Karpas-422 (cell line): ENCODE data around the gene RRP8. TPM values are rescaled to one million over a fixed set of nuclear protein-coding genes. Genes with fewer than 3 reads are reported as not detected.

ENCODE experiments used
- DNase-seq: peaks from one replicate; pipeline ENCODE4 v3.0.0-alpha.2; 2015
- H2AFZ ChIP-seq: fragments of 200-600 bp; sonication (generic); 2 replicates; pipeline ENCODE4 v1.6.1; 2014; ENCODE audit warnings: antibody characterized with exemption, low read length, mixed read lengths
- H3K27ac ChIP-seq: fragments of 200-600 bp; sonication (generic); 2 replicates; pipeline ENCODE4 v1.5.1; 2014; ENCODE audit warnings: mild to moderate bottlenecking, low read length, moderate library complexity
- H3K27me3 ChIP-seq: fragments of 200-600 bp; sonication (generic); 2 replicates; pipeline ENCODE4 v1.6.1; 2014; ENCODE audit warnings: low read length, mixed read lengths
- H3K36me3 ChIP-seq: fragments of 200-600 bp; sonication (generic); 2 replicates; pipeline ENCODE4 v1.6.1; 2014; ENCODE audit warnings: low read length, mixed read lengths; ENCODE audit not compliant: insufficient read depth
- H3K4me1 ChIP-seq: fragments of 200-600 bp; sonication (generic); 2 replicates; pipeline ENCODE4 v1.6.1; 2014; ENCODE audit warnings: mild to moderate bottlenecking, low read length, mixed read lengths
- H3K4me2 ChIP-seq: fragments of 200-600 bp; sonication (generic); 2 replicates; pipeline ENCODE4 v1.6.1; 2014; ENCODE audit warnings: low read length, low read depth, mild to moderate bottlenecking; ENCODE audit not compliant: poor library complexity, severe bottlenecking
- H3K4me3 ChIP-seq: fragments of 200-600 bp; sonication (generic); 2 replicates; pipeline ENCODE4 v1.5.1; 2014; ENCODE audit warnings: mild to moderate bottlenecking, antibody characterized with exemption, low read length, mixed read lengths
- H3K79me2 ChIP-seq: fragments of 200-600 bp; sonication (generic); 2 replicates; pipeline ENCODE4 v1.6.1; 2014; ENCODE audit warnings: mild to moderate bottlenecking, low read length, mixed read lengths
- H3K9ac ChIP-seq: fragments of 200-600 bp; sonication (generic); 2 replicates; pipeline ENCODE4 v1.6.0; 2014; ENCODE audit warnings: low read length
- H3K9me2 ChIP-seq: fragments of 200-600 bp; sonication (generic), shearing (Covaris generic); replicated peaks from 2 replicates; pipeline ENCODE4 v1.6.0; 2014; ENCODE audit warnings: mild to moderate bottlenecking, low read length, moderate library complexity; ENCODE audit not compliant: insufficient read depth
- H3K9me3 ChIP-seq: fragments of 300-700, 200-600 bp; sonication (generic); 2 replicates; pipeline ENCODE4 v1.6.1; 2014; ENCODE audit warnings: low read length, mixed read lengths
- H4K20me1 ChIP-seq: fragments of 200-600 bp; sonication (generic); 2 replicates; pipeline ENCODE4 v1.6.1; 2014; ENCODE audit warnings: mild to moderate bottlenecking, antibody characterized with exemption, low read length, low read depth; ENCODE audit not compliant: insufficient read depth
- total RNA-seq: library from RNA; depleted of rRNA; stranded (reverse); fragments of >200 nt; shearing (Covaris generic); gene quantifications from 2 replicates; pipeline ENCODE4 v1.2.3, GENCODE V29; 2014; ENCODE audit warnings: low replicate concordance

Gene RRP8
- total RNA-seq, 1 experiment from 2014 or later, result 10.8 TPM

DNA sequence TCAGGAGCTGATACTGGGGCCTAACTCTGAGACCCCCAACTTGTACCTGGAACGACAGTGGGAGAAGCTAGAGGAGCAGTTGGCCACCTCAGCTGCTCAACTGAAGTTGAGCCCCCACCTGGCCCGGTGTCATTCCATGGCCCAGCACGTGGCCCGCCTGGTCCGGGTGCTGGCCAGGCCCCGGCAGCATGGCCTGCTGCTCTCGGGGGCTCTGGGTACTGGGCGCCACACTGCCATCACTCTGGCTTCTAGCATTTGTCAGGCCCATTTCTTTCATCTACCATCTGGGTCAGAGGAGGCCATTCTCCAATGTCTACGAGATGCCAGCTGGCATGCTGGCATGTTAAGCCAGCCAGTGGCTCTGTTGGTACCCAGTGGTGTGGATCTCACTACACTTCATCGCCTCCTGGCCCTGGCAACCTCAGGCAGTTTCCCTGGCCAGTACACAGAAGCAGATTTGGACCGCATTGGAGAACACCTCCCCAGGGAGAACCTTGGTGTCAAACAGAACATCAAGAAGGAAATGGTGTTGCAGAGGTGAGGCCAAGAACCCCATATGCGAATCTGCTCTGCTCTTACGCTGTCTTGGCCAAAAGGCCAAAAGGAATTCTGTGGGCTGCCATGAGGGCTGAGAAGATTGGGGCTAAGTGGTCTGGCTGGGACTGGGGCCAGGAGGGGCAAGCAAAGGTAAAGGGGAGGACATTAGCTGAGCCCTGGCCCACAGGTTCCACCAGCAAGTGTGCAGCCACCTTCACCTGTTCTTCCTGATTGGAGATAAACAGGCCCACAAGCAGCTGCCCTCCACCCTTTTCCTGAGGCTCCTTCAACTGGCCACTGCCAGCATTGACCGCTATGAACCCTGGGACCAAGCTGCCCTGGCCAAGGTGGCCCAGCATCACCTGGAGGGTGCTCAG, 45.4 kb downstream of the RRP8 start:
- DNase-seq, result no peak
- no peaks in the 10 kb centered on the region for H3K9me2 ChIP-seq
- H2AFZ ChIP-seq, result no peak overlapping the region
- no peaks in the 10 kb centered on the region for H3K27me3 ChIP-seq
- H3K79me2 ChIP-seq, result no peaks in the 10 kb centered on the region
- no peaks in the 10 kb centered on the region for H3K36me3 ChIP-seq
- no peaks in the 10 kb centered on the region for H4K20me1 ChIP-seq
- H3K4me1 ChIP-seq, result no peaks in the 10 kb centered on the region
- no peak overlapping the region for H3K27ac ChIP-seq
- H3K9ac ChIP-seq, result no peak overlapping the region
- no peak overlapping the region for H3K4me2 ChIP-seq
- H3K4me3 ChIP-seq, result no peak overlapping the region
- no peaks in the 10 kb centered on the region for H3K9me3 ChIP-seq

DNA sequence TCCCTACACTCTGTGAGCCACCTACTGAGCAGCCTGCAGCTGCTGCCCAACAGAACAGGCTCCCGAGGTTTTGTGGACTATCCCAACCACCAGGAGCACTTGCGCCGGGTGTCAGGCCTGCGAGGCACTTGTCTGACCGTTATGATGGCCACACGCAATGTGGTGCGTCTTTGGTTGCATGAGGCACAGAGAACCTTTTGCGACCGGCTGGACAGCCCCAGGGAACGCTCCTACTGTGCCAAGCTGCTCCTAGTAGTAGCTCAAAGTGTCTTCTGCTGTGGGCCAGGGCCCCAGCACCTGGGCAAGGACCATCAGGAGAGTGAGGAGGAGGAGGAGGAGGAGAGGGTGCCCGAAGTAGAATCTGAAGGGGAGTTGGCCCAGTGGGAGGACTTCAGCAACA, 46.4 kb downstream of the RRP8 start:
- H3K4me2 ChIP-seq, result no peak overlapping the region
- H3K9ac ChIP-seq, result no peak overlapping the region
- no peak for DNase-seq
- H3K36me3 ChIP-seq, result no peaks in the 10 kb centered on the region
- no peak overlapping the region for H3K27ac ChIP-seq
- H3K9me2 ChIP-seq, result no peaks in the 10 kb centered on the region
- H3K9me3 ChIP-seq, result no peaks in the 10 kb centered on the region
- no peaks in the 10 kb centered on the region for H3K27me3 ChIP-seq
- H3K79me2 ChIP-seq, result no peaks in the 10 kb centered on the region
- no peak overlapping the region for H2AFZ ChIP-seq
- no peak overlapping the region for H3K4me3 ChIP-seq
- H4K20me1 ChIP-seq, result no peaks in the 10 kb centered on the region
- no peaks in the 10 kb centered on the region for H3K4me1 ChIP-seq

DNA sequence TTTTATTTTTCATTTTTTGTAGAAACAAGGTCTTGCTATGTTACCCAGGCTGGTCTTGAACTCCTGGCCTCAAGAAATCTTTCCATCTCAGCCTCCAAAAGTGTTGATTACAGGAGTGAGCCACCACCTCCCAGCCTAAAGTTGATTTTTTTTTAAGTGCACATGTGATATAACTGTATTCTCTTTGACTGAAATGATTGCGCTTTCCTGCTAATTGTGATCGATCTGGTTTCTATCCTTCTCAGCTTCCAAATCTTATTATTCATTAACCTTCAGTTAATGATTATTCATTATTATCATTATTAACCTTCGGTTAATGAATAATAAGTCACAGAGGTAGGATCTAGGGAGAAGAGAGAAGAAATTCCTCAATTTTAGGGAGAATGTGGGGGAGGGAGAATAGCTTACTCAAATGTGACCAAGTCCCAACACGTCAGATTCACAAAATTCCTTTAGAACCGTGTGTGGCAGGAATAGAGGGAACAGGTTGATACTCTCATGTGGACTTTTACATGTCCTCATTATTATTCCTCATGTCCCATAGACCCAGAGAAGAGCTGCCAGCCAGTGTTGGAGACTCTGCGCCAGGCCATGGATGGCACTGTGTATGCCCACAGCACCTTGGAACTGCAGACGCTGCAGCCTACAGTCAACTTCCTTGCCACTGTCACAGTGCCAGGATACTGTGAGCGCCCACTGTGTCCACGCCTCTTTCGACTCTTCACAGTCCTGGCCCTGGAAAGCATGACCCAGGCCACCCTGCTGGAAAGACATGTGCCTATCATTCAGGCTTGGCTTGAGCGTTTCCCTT, 47.1 kb downstream of the RRP8 start:
- no peak overlapping the region for H3K9ac ChIP-seq

DNA sequence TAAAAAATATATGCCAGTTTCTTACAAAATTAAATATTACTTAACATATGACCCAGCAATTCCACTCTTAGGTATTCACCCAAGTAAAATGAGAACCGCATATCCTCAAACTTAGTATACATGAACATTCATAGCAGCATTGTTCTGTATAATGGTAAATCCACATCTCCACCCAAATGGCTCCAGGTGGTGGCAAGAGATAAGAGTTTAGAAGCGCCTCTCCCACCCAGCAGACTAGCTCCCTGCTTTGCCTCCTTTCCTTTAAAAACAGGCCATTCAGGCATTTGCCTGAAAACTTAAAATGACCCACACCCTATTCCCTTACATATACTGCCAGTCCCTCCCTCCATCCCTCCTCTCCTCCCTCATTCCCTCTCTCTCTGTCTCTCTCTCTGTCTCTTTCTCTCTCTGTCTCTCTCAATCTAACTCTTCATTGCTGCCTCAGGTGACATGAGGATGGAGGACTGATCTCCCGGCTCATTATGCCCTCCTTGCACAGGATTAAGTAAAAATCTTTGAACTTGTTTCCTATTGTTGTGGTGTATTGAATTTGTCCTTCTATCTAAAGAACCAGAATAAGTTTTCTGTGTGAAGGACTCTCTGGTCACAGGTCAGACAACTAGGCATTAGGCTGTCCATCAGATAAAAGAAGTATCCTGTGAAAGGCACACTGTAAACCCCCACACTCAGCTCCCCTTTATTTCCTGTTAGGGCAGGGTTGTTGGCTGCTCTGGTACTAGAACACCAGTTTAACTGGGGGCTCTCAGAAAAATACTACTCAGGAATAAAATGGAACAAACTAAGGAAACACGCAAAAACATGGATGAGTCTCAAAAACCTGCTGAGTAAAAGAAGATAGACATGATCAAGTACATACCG, 48.3 kb downstream of the RRP8 start:
- no peak for DNase-seq
- no peaks in the 10 kb centered on the region for H3K27me3 ChIP-seq
- H3K9ac ChIP-seq, result no peak overlapping the region
- no peaks in the 10 kb centered on the region for H3K9me3 ChIP-seq
- H3K79me2 ChIP-seq, result no peaks in the 10 kb centered on the region; the same call in 1 of the 2 replicates
- no peaks in the 10 kb centered on the region for H3K4me1 ChIP-seq
- H3K27ac ChIP-seq, result no peak overlapping the region
- H3K36me3 ChIP-seq, result no peaks in the 10 kb centered on the region
- no peak overlapping the region for H3K4me2 ChIP-seq
- H2AFZ ChIP-seq, result no peak overlapping the region
- no peak overlapping the region for H3K4me3 ChIP-seq
- no peaks in the 10 kb centered on the region for H4K20me1 ChIP-seq
- H3K9me2 ChIP-seq, result no peaks in the 10 kb centered on the region

More for the DNA sequence above, 47.1 kb downstream of the RRP8 start:
- no peaks in the 10 kb centered on the region for H3K9me2 ChIP-seq
- H3K79me2 ChIP-seq, result no peaks in the 10 kb centered on the region
- no peaks in the 10 kb centered on the region for H3K36me3 ChIP-seq
- H3K27ac ChIP-seq, result no peak overlapping the region
- no peak overlapping the region for H3K4me2 ChIP-seq
- no peaks in the 10 kb centered on the region for H3K9me3 ChIP-seq
- no peaks in the 10 kb centered on the region for H4K20me1 ChIP-seq
- H3K4me1 ChIP-seq, result no peaks in the 10 kb centered on the region
- H2AFZ ChIP-seq, result no peak overlapping the region
- no peaks in the 10 kb centered on the region for H3K27me3 ChIP-seq
- H3K4me3 ChIP-seq, result no peak overlapping the region
- no peak for DNase-seq

DNA sequence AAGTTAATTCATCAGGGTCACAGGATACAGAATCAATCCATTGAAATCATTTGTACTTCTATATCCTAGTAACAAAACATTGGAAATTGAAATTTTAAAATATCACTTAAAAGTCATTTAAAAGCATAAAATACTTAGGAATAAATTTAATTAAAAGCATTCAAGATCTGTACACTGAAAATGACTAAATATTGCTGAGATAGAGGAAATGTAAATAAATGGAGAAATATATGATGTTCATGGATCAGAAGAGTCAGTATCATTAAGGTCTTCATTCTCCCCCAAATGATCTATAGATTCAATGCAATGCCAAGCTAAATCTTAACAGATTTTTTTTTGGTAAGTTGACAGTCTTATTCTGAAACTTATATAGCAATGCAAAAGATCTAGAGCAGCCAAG, 49.8 kb downstream of the RRP8 start:
- no peak overlapping the region for H3K4me3 ChIP-seq
- no peak overlapping the region for H3K4me2 ChIP-seq
- no peaks in the 10 kb centered on the region for H4K20me1 ChIP-seq
- no peaks in the 10 kb centered on the region; the same call in 1 of the 2 replicates for H3K79me2 ChIP-seq
- H3K36me3 ChIP-seq, result no peaks in the 10 kb centered on the region
- H3K9me3 ChIP-seq, result no peaks in the 10 kb centered on the region
- no peak overlapping the region for H2AFZ ChIP-seq
- no peaks in the 10 kb centered on the region for H3K9me2 ChIP-seq
- H3K27me3 ChIP-seq, result no peaks in the 10 kb centered on the region
- no peak overlapping the region for H3K27ac ChIP-seq
- no peak for DNase-seq
- no peaks in the 10 kb centered on the region for H3K4me1 ChIP-seq
- H3K9ac ChIP-seq, result no peak overlapping the region

DNA sequence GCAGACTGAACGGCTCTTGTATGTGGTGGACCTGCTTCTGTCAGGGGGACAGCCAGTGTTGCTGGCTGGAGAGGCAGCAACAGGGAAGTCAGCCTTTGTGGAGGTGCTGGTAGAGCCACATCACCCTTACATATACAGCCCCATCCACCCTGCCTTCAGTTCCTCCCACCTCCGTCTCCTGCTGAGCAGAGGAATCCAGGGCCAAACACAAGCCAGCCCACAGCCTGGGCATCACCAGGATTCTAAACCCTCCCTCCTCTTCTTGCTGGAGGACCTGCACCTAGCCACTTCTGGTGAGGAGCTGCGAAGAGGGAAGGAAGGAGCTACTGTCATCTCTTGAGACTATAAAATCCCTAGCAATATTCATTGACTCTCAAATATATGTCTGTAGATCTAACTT, 54.8 kb downstream of the RRP8 start:
- Histone ChIP-seq H3K79me2 (no peaks in the 10 kb centered on the region; the same call in 1 of the 2 replicates), H3K9me2 (no peaks in the 10 kb centered on the region), H3K4me2 (no peak overlapping the region), H3K4me1 (no peaks in the 10 kb centered on the region), H3K9ac (no peak overlapping the region), H3K4me3 (no peak overlapping the region), H3K27ac (no peak overlapping the region), H3K36me3 (no peaks in the 10 kb centered on the region), H2AFZ (no peak overlapping the region), H3K9me3 (no peaks in the 10 kb centered on the region), H3K27me3 (no peaks in the 10 kb centered on the region), H4K20me1 (no peaks in the 10 kb centered on the region)
- DNase-seq, result no peak

DNA sequence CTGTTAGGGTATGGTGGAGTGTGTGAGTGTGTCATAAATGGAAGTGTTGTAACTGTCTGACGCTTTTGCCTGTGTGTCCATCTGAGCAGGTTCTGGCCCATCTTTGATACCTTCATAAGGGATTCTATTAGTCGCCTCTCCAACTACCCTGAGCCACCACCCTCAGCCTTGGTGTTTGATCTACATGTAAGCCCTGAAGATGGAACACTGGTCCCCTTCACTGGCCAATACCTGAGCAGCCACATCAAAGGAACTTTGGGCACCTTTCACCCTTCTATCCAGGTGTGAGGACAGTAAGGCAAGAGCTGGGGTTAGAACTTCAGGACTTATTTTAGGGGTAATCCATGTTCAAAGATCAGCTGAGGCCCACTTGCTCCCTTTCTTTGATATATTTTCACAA, 55.3 kb downstream of the RRP8 start:
- no peak overlapping the region for H3K4me3 ChIP-seq
- H3K36me3 ChIP-seq, result no peaks in the 10 kb centered on the region
- no peak overlapping the region for H3K9ac ChIP-seq
- no peaks in the 10 kb centered on the region for H3K9me2 ChIP-seq
- H4K20me1 ChIP-seq, result no peaks in the 10 kb centered on the region
- no peak for DNase-seq
- H3K4me1 ChIP-seq, result no peaks in the 10 kb centered on the region
- no peaks in the 10 kb centered on the region for H3K27me3 ChIP-seq
- H3K9me3 ChIP-seq, result no peaks in the 10 kb centered on the region
- H2AFZ ChIP-seq, result no peak overlapping the region
- H3K4me2 ChIP-seq, result no peak overlapping the region
- no peak overlapping the region for H3K27ac ChIP-seq
- no peaks in the 10 kb centered on the region; the same call in 1 of the 2 replicates for H3K79me2 ChIP-seq
